HG03460 (cell line): ENCODE data around the gene ADAMTS17.

Experiments
- ATAC-seq: cut with Tn5 transposase; IDR thresholded peaks from one replicate; pipeline ENCODE4 v1.9.1; 2021; ENCODE audit not compliant: unreplicated experiment

ADAMTS17 gene

GRCh38 chr15:100005013-100005412, 336.8 kb downstream of the ADAMTS17 start:
- no peak for ATAC-seq

- ATAC-seq, result no peak
Observed at GRCh38 chr15:100002787-100003536, 338.8 kb downstream of the ADAMTS17 start.

- no peak for ATAC-seq
Observed at GRCh38 chr15:100002086-100002620, 339.6 kb downstream of the ADAMTS17 start.

- ATAC-seq, result no peak
Observed at GRCh38 chr15:100001405-100001804, 340.4 kb downstream of the ADAMTS17 start.

- no peak for ATAC-seq
Observed at GRCh38 chr15:99999282-100000070, 342.3 kb downstream of the ADAMTS17 start.

GRCh38 chr15:99998661-99999101, 343.1 kb downstream of the ADAMTS17 start:
- no peak for ATAC-seq

GRCh38 chr15:99997112-99997651, 344.6 kb downstream of the ADAMTS17 start:
- ATAC-seq, result no peak

GRCh38 chr15:99996660-99997059, 345.1 kb downstream of the ADAMTS17 start:
- no peak for ATAC-seq

GRCh38 chr15:99995543-99995942, 346.2 kb downstream of the ADAMTS17 start:
- ATAC-seq, result no peak

GRCh38 chr15:99994849-99995248, 346.9 kb downstream of the ADAMTS17 start:
- no peak for ATAC-seq

GRCh38 chr15:99993681-99994131, 348.1 kb downstream of the ADAMTS17 start:
- ATAC-seq, result no peak

- ATAC-seq, result no peak
Observed at GRCh38 chr15:99993262-99993661, 348.5 kb downstream of the ADAMTS17 start.

GRCh38 chr15:99992611-99993231, 349.1 kb downstream of the ADAMTS17 start:
- ATAC-seq, result no peak

- ATAC-seq, result no peak
Observed at GRCh38 chr15:99989095-99989494, 352.7 kb downstream of the ADAMTS17 start.

- no peak for ATAC-seq
Observed at GRCh38 chr15:99987701-99988100, 354.1 kb downstream of the ADAMTS17 start.

GRCh38 chr15:99987119-99987506, 354.7 kb downstream of the ADAMTS17 start:
- no peak for ATAC-seq

GRCh38 chr15:99986297-99987118, 355.3 kb downstream of the ADAMTS17 start:
- ATAC-seq, result no peak

- no peak for ATAC-seq
Observed at GRCh38 chr15:99985878-99986277, 355.9 kb downstream of the ADAMTS17 start.

GRCh38 chr15:99984491-99985243, 357.1 kb downstream of the ADAMTS17 start:
- no peak for ATAC-seq

GRCh38 chr15:99983886-99984286, 357.9 kb downstream of the ADAMTS17 start:
- no peak for ATAC-seq
